GM12872 (cell line): ENCODE data around the gene OR51G2.
"Not testable (repeated sequence)": the region's sequence is repeated elsewhere in the genome, so short reads cannot be mapped to it uniquely, and the experiment has no call there.

Experiments used
- TF ChIP-seq, protein P1 (sequence below): IDR thresholded peaks from 3 replicates; pipeline ENCODE4 v1.5.1; 2011; ENCODE audit warnings: low read depth, mild to moderate bottlenecking, low read length, moderate library complexity; ENCODE audit not compliant: insufficient read depth

The OR51G2 gene, protein sequence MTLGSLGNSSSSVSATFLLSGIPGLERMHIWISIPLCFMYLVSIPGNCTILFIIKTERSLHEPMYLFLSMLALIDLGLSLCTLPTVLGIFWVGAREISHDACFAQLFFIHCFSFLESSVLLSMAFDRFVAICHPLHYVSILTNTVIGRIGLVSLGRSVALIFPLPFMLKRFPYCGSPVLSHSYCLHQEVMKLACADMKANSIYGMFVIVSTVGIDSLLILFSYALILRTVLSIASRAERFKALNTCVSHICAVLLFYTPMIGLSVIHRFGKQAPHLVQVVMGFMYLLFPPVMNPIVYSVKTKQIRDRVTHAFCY

DNA sequence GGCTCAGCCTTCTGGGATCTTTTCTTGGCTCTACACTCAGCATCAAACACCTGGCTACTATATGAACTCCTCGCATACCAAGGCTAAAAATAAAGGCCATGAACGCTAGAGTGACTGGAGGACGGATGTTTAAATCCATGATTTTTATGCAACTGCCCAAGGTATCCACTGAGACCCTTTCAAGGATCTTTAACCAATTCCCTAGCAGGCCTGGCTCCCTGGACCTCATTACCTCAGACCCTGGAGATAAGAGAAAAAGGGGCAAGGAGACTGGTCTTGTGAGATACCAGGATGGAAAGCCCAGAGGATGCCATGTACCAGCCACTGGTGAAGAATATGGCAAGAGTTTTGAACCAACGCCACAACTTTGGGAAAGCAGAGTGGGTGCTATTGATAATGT is at the start of gene OR51G2:
TSS of gene OR51G2 (minus strand) at position 101 of the 400 bp plus-strand sequence. CDS start 3,687 bp downstream, outside the sequence.
- TF ChIP-seq, protein P1, sequence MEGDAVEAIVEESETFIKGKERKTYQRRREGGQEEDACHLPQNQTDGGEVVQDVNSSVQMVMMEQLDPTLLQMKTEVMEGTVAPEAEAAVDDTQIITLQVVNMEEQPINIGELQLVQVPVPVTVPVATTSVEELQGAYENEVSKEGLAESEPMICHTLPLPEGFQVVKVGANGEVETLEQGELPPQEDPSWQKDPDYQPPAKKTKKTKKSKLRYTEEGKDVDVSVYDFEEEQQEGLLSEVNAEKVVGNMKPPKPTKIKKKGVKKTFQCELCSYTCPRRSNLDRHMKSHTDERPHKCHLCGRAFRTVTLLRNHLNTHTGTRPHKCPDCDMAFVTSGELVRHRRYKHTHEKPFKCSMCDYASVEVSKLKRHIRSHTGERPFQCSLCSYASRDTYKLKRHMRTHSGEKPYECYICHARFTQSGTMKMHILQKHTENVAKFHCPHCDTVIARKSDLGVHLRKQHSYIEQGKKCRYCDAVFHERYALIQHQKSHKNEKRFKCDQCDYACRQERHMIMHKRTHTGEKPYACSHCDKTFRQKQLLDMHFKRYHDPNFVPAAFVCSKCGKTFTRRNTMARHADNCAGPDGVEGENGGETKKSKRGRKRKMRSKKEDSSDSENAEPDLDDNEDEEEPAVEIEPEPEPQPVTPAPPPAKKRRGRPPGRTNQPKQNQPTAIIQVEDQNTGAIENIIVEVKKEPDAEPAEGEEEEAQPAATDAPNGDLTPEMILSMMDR, result no peak

DNA sequence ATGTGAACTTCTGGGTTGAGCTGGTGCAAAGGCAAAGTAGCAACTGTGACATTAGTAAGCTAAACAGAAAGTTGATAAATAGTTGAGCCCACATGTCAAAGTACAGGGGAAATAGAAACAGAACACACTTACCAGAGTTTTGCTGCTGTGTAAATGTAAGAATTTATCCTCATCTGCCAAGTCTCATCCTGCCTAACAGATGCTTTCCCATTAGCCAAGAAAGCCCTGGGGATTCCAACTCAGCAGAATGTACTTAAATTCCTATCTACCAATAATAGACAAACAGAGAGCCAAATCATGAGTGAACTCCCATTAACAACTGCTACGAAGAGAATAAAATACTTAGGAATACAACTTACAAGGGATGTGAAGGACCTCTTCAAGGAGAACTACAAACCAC is 43.7 kb upstream of the OR51G2 start:
- TF ChIP-seq, protein P1, result no peak

DNA sequence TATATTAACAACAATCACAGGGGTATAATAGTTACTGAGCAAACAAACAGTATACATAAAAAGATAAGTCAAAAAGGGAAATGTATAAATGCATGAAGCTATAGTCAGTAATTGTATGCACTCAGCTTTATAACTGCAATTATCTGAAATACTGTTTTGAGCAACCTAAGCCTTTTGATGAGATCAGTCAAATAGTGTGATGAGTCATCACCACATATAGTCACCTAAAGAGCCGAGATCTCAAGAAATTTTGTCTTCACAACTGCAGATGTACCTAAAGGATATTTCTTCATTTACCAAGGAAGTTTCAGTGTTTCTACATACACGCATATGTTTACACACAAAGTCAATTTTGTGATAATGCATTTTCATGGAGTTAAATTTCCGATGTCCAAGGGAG is 41.7 kb upstream of the OR51G2 start:
- TF ChIP-seq, protein P1, result no peak

DNA sequence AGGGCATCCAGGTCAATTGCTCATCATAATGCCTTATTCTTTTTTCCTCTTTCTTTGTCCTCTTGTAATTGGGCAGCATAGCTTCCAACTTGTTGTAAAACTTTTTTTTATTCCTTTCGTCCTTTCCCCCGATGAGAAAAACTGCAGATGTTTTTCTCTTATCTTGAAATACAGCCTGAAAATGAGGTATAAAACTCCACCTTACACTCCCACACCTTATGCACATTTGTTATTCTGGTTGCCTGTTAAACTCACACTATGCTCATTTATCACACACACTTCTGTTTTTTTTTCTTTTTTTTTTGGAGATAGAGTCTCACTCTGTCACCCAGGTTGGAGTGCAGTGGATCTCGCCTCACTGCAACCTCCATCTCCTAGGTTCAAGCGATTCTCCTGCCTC is 38.2 kb upstream of the OR51G2 start:
- TF ChIP-seq, protein P1, result no peak

DNA sequence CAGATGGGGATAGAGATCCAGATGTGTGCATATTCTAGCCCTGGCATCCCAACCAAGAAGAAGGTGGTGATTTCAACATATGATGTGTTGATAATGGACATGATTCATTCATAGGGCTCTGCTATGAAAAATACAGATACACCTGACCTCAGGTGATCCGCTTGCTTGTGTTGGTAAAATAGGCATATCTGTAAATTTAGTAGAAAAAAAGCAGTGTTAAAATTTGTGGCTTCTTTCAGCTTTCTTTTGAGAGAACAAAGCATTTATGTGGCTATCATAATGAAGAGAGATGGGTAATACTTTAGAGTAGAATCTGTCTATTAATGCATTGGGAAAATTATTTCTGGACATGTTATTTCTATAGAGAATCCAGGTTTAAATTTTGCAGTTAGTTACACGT is 36.5 kb upstream of the OR51G2 start, which contains the start of gene OR51A2:
TSS of gene OR51A2 (minus strand) at position 101 of the 400 bp plus-strand sequence. CDS start at position 101, 0 bp downstream.
- TF ChIP-seq, protein P1, result not testable (repeated sequence)

DNA sequence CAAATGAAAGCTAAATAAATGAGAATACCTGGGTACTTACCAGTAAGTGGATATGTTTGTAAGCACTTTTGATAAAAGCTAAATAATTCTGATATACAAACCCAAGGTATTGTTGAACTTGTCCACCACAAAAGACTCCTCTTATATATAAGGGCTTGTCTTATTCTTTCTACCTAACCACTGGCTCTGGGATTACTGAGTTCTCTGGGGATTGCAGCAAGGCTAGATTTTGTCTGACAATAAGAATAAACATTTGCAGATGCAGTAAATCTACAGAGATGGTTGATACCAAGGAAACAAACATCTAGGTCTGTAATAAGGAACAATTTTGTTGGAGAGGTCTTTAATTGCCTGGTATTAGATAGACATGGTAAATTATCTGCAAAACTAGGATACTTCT is 28.4 kb upstream of the OR51G2 start, which contains the start of gene OR51A4:
TSS of gene OR51A4 (minus strand) at position 101 of the 400 bp plus-strand sequence. CDS start 505 bp downstream, outside the sequence.
- TF ChIP-seq, protein P1, result no peak

DNA sequence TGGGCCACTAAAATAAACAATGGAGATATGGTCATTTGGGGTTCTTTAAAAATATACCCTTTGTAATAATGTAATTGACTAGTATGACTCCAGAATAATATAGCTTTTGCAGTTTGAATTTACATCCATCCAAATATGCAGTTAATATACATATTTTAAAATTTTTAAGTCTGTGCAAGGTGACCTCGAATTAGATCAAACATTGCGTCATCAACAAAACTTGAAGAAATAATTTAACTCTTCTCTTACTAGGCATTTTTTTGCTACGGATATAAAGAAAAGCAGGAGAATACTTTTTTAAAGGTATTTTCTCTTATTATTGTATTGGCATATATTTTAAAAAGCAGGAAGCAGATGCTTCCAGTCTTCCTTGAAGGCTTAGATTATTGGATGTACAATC is 17.6 kb upstream of the OR51G2 start:
- TF ChIP-seq, protein P1, result no peak
